Measurements from ENCODE around the gene EPB41L2. TPM values are rescaled to one million over a fixed set of nuclear protein-coding genes. Genes with fewer than 3 reads are reported as not detected.

The EPB41L2 gene
- total RNA-seq, 1 experiment from 2014 or later: 74.8 TPM

- no TSS peak for BruUV-seq (replicated peaks)
- intact Hi-C loops (cut with micrococcal nuclease): no loop called here
- Histone ChIP-seq H3K4me3 (replicated peaks in 1 of 2; ENCODE audit: low read depth in 1 of 2, low read length in 2 of 2) (no peak overlapping the region), H3K36me3 (ENCODE audit: control insufficient read depth in 1 of 2, insufficient read depth in 2 of 2, low read length in 2 of 2) (0 out of 4 replicates have a peak, but pooled peaks cover 0 to 4% of the 10 kb centered on the region in 2 experiments), H3K4me2 (ENCODE audit: low read length) (peak overlapping the region; percentile 39), H3K79me2 (ENCODE audit: insufficient read depth, low read length) (no peaks in the 10 kb centered on the region), H3K27ac (ENCODE audit: low read depth, low read length) (no peak overlapping the region), H3K9ac (ENCODE audit: low read length) (no peak overlapping the region), H3K27me3 (ENCODE audit: insufficient read depth, low read length) (no peaks in the 10 kb centered on the region), H3K9me2 (ENCODE audit: insufficient read depth) (no peaks in the 10 kb centered on the region), H3K9me3 (ENCODE audit: control insufficient read depth in 1 of 2, insufficient read depth in 1 of 2, low read depth in 1 of 2, low read length in 2 of 2) (no peaks in the 10 kb centered on the region), H2AFZ (ENCODE audit: low read depth, low read length, poor library complexity, severe bottlenecking) (no peak overlapping the region), H4K20me1 (ENCODE audit: insufficient read depth) (no peaks in the 10 kb centered on the region), H3K4me1 (ENCODE audit: control insufficient read depth in 1 of 2, insufficient read depth in 2 of 2, low read length in 2 of 2) (peaks cover 6 to 12% of the 10 kb centered on the region in 2 experiments; a peak in 3 of 4 replicates)
- ChIA-PET POLR2A (no interaction called here), CTCF (interaction anchor here (1.0 to 1.3 kb wide), 2 partner anchors 16 kb away, joined by 4 to 6 read pairs; no protein-coding TSS in a partner anchor), RAD21 (ENCODE audit: low non-redundant PET in 1 of 2, low total read pairs in 2 of 2, uncharacterized antibody in 2 of 2, unreplicated experiment in 2 of 2) (no interaction called here)
- peak; percentile 83 for ATAC-seq
- TF ChIP-seq JUND (IDR thresholded peaks at IDR 0.05) (peak; percentile 49; the same call in 1 of the 2 replicates), ZFX (IDR thresholded peaks at IDR 0.05) (no peak), SIN3A (IDR thresholded peaks at IDR 0.05; ENCODE audit: low read depth) (no peak), EGR1 (IDR thresholded peaks at IDR 0.05; ENCODE audit: low read depth) (no peak), YY1 (IDR thresholded peaks at IDR 0.05; ENCODE audit: extremely low read depth, insufficient replicate concordance, low read depth, low read length) (peak; percentile 43), CBX3 (IDR thresholded peaks at IDR 0.05; ENCODE audit: low read depth) (peak; percentile 60; the same call in 1 of the 2 replicates), FOSL1 (IDR thresholded peaks at IDR 0.05; ENCODE audit: low read depth) (peak; percentile 49; the same call in 1 of the 2 replicates)
- TF ChIP-seq, protein P1, sequence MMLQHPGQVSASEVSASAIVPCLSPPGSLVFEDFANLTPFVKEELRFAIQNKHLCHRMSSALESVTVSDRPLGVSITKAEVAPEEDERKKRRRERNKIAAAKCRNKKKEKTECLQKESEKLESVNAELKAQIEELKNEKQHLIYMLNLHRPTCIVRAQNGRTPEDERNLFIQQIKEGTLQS (IDR thresholded peaks at IDR 0.05): no peak
- DNase-seq (ENCODE audit: low read depth, low spot score): peak; percentile 21
Measured at GRCh38 chr6:130900913-130901312, 162.1 kb downstream of the EPB41L2 start.

GRCh38 chr6:130896249-130896648 lies 166.8 kb downstream of the EPB41L2 start:
- Histone ChIP-seq H3K27ac (ENCODE audit: low read depth, low read length) (no peak overlapping the region), H3K9ac (ENCODE audit: low read length) (no peak overlapping the region), H3K9me2 (ENCODE audit: insufficient read depth) (no peaks in the 10 kb centered on the region), H4K20me1 (ENCODE audit: insufficient read depth) (no peaks in the 10 kb centered on the region), H3K4me2 (ENCODE audit: low read length) (no peak overlapping the region), H3K4me3 (replicated peaks in 1 of 2; ENCODE audit: low read depth in 1 of 2, low read length in 2 of 2) (no peak overlapping the region), H3K27me3 (ENCODE audit: insufficient read depth, low read length) (no peaks in the 10 kb centered on the region), H3K4me1 (ENCODE audit: control insufficient read depth in 1 of 2, insufficient read depth in 2 of 2, low read length in 2 of 2) (peaks cover 6 to 8% of the 10 kb centered on the region in 2 experiments; a peak in 3 of 4 replicates), H3K79me2 (ENCODE audit: insufficient read depth, low read length) (no peaks in the 10 kb centered on the region), H2AFZ (ENCODE audit: low read depth, low read length, poor library complexity, severe bottlenecking) (no peak overlapping the region), H3K9me3 (ENCODE audit: control insufficient read depth in 1 of 2, insufficient read depth in 1 of 2, low read depth in 1 of 2, low read length in 2 of 2) (no peaks in the 10 kb centered on the region), H3K36me3 (ENCODE audit: control insufficient read depth in 1 of 2, insufficient read depth in 2 of 2, low read length in 2 of 2) (0 out of 4 replicates have a peak, but pooled peaks cover 0 to 4% of the 10 kb centered on the region in 2 experiments)
- ATAC-seq (no peak), DNase-seq (ENCODE audit: low read depth, low spot score) (no peak)
- ChIA-PET POLR2A (no interaction called here), CTCF (interaction anchor here (1.0 to 3.1 kb wide), 2 partner anchors 11 to 221 kb away, joined by 3 to 9 read pairs; no protein-coding TSS in a partner anchor), RAD21 (ENCODE audit: low non-redundant PET in 1 of 2, low total read pairs in 2 of 2, uncharacterized antibody in 2 of 2, unreplicated experiment in 2 of 2) (no interaction called here)
- TF ChIP-seq YY1 (IDR thresholded peaks at IDR 0.05; ENCODE audit: extremely low read depth, insufficient replicate concordance, low read depth, low read length): no peak
- no peak for TF ChIP-seq EZH2 (IDR thresholded peaks at IDR 0.05)
- BruUV-seq (replicated peaks): no TSS peak
- intact Hi-C loops (cut with micrococcal nuclease): no loop called here
